Smooth muscle cell (in vitro differentiated cells): ENCODE data around the gene ALDH1A1. TPM values are rescaled to one million over a fixed set of nuclear protein-coding genes. Genes with fewer than 3 reads are reported as not detected.

Experiments used
- DNase-seq: peaks from one replicate; lab custom pipeline; 2025; ENCODE audit not compliant: unreplicated experiment; lab: John Stamatoyannopoulos, UW
- H2AFZ ChIP-seq: fragments of 200-600 bp; sonication (generic); 2 replicates; pipeline ENCODE4 v1.6.0; 2016; ENCODE audit warnings: antibody characterized with exemption, low read depth, mild to moderate bottlenecking
- H3F3A ChIP-seq: fragments of 200-600 bp; sonication (generic); 2 replicates; pipeline ENCODE4 v1.6.0; 2017; ENCODE audit warnings: antibody characterized with exemption, low read depth
- H3K27ac ChIP-seq: fragments of 200-600 bp; sonication (generic); 2 replicates; pipeline ENCODE4 v1.5.1; 2016; ENCODE audit warnings: low read depth, mild to moderate bottlenecking
- H3K27me3 ChIP-seq: fragments of 200-600 bp; sonication (generic); 2 replicates; pipeline ENCODE4 v1.6.1; 2016; ENCODE audit warnings: low read depth, mild to moderate bottlenecking
- H3K36me3 ChIP-seq: fragments of 200-600 bp; sonication (generic); 2 replicates; pipeline ENCODE4 v1.5.1; 2016; ENCODE audit warnings: low read depth
- H3K4me1 ChIP-seq: fragments of 200-600 bp; sonication (generic); 2 replicates; pipeline ENCODE4 v1.5.1; 2016; ENCODE audit warnings: low read depth
- H3K4me2 ChIP-seq: fragments of 200-600 bp; sonication (generic); 2 replicates; pipeline ENCODE4 v1.6.0; 2016; ENCODE audit warnings: mild to moderate bottlenecking
- H3K4me3 ChIP-seq: fragments of 200-600 bp; sonication (generic); 2 replicates; pipeline ENCODE4 v1.5.1; 2016; ENCODE audit warnings: mild to moderate bottlenecking
- H3K79me2 ChIP-seq: fragments of 200-600 bp; sonication (generic); 2 replicates; pipeline ENCODE4 v1.6.0; 2016; ENCODE audit warnings: low read depth, mild to moderate bottlenecking
- H3K9ac ChIP-seq: fragments of 200-600 bp; sonication (generic); 2 replicates; pipeline ENCODE4 v1.6.0; 2016; ENCODE audit warnings: low read depth
- H3K9me3 ChIP-seq: fragments of 200-600 bp; sonication (generic); replicated peaks from 2 replicates; pipeline ENCODE4 v1.5.1; 2016; ENCODE audit warnings: low read depth
- H4K20me1 ChIP-seq: fragments of 200-600 bp; sonication (generic); 2 replicates; pipeline ENCODE4 v1.6.0; 2016; ENCODE audit warnings: low read depth
- CTCF ChIP-seq: fragments of 200-600 bp; sonication (generic); IDR thresholded peaks from 2 replicates; pipeline ENCODE4 v1.5.1; 2017; ENCODE audit warnings: borderline replicate concordance, mild to moderate bottlenecking, antibody characterized with exemption; ENCODE audit not compliant: insufficient read depth, poor library complexity, severe bottlenecking
- WGBS: methylation state at CpG from one replicate; pipeline ENCODE4 v1.1.7; 2016; ENCODE audit warnings: low lambda C conversion rate; 5-methylcytosine and 5-hydroxymethylcytosine counted together
- polyA plus RNA-seq: library from polyadenylated mRNA; unstranded; fragments of >200 nt; fragmentation: Nextera tagmentation; extraction: Ambion mirVana; gene quantifications from 2 replicates; pipeline ENCODE4 v1.2.1, GENCODE V29; 2016
- total RNA-seq: library from RNA; depleted of rRNA; stranded (reverse); fragments of >200 nt; gene quantifications from 2 replicates; pipeline ENCODE4 v1.2.3, GENCODE V29; 2014

The ALDH1A1 gene
- total and polyA plus RNA-seq, 2 experiments from 2014 or later = 0.07 to 0.09 TPM

GRCh38 chr9:72974501-72974900 is 21.6 kb upstream of the ALDH1A1 start:
- no peak overlapping the region for H2AFZ ChIP-seq
- no peak for TF ChIP-seq CTCF
- no peaks in the 10 kb centered on the region for H3K36me3 ChIP-seq
- no peaks in the 10 kb centered on the region for H4K20me1 ChIP-seq
- no peaks in the 10 kb centered on the region for H3K9me3 ChIP-seq
- H3K27ac ChIP-seq = no peak overlapping the region
- no peaks in the 10 kb centered on the region for H3K79me2 ChIP-seq
- no peak overlapping the region for H3K4me2 ChIP-seq
- no peaks in the 10 kb centered on the region for H3K27me3 ChIP-seq
- no peak overlapping the region for H3K9ac ChIP-seq
- DNase-seq = no peak
- H3K4me3 ChIP-seq = no peak overlapping the region
- no peaks in the 10 kb centered on the region for H3K4me1 ChIP-seq
- H3F3A ChIP-seq = no peaks in the 10 kb centered on the region

- no peak for DNase-seq
- Histone ChIP-seq H4K20me1 (no peaks in the 10 kb centered on the region), H3K9ac (no peak overlapping the region), H3K36me3 (no peaks in the 10 kb centered on the region), H3K79me2 (no peaks in the 10 kb centered on the region), H3K4me1 (no peaks in the 10 kb centered on the region), H3K27me3 (no peaks in the 10 kb centered on the region), H3K4me3 (no peak overlapping the region), H2AFZ (no peak overlapping the region), H3K9me3 (no peaks in the 10 kb centered on the region), H3K27ac (no peak overlapping the region), H3F3A (no peaks in the 10 kb centered on the region), H3K4me2 (peak overlapping the region; percentile 6)
- WGBS = 35% methylated on average over 2 of the region's 2 CpGs
- TF ChIP-seq CTCF = no peak
These were observed 19.8 kb upstream of the ALDH1A1 start for GRCh38 chr9:72972636-72973035.

GRCh38 chr9:72971411-72971810 is 18.6 kb upstream of the ALDH1A1 start:
- Histone ChIP-seq H3F3A (no peaks in the 10 kb centered on the region), H3K36me3 (no peaks in the 10 kb centered on the region), H3K79me2 (no peaks in the 10 kb centered on the region), H3K4me1 (no peaks in the 10 kb centered on the region), H2AFZ (no peak overlapping the region), H4K20me1 (no peaks in the 10 kb centered on the region), H3K9ac (no peak overlapping the region), H3K9me3 (no peaks in the 10 kb centered on the region), H3K27me3 (no peaks in the 10 kb centered on the region), H3K4me3 (no peak overlapping the region), H3K4me2 (no peak overlapping the region), H3K27ac (no peak overlapping the region)
- 89% methylated on average over 2 of the region's 2 CpGs for WGBS
- no peak for TF ChIP-seq CTCF
- no peak for DNase-seq

- Histone ChIP-seq H3K4me1 (no peaks in the 10 kb centered on the region), H3K9ac (no peak overlapping the region), H3K4me3 (no peak overlapping the region), H3K9me3 (no peaks in the 10 kb centered on the region), H2AFZ (no peak overlapping the region), H3F3A (no peaks in the 10 kb centered on the region), H3K79me2 (no peaks in the 10 kb centered on the region), H3K27ac (no peak overlapping the region), H3K27me3 (no peaks in the 10 kb centered on the region), H4K20me1 (no peaks in the 10 kb centered on the region), H3K36me3 (no peaks in the 10 kb centered on the region), H3K4me2 (no peak overlapping the region)
- WGBS = 83% methylated on average over 4 of the region's 4 CpGs
- no peak for DNase-seq
- no peak for TF ChIP-seq CTCF
These were observed 7.6 kb upstream of the ALDH1A1 start for GRCh38 chr9:72960446-72960845.
